DND-41 (cell line): ENCODE results near the gene CTNNA3.

Experiments used
- ATAC-seq: fragments of 200-7000 bp; cut with Tn5 transposase; 3 replicates; pipeline ENCODE4 v1.9.1; 2021; ENCODE audit warnings: low read depth; ENCODE audit not compliant: insufficient read depth
- DNase-seq: peaks from one replicate; pipeline ENCODE4 v3.0.0-alpha.2; 2020
- H2AFZ ChIP-seq: 2 replicates; pipeline ENCODE4 v1.6.0; 2012; ENCODE audit warnings: low read depth, low read length
- H3K27ac ChIP-seq: 2 replicates; pipeline ENCODE4 v1.5.1; 2012; ENCODE audit warnings: low read length, inconsistent platforms
- H3K27me3 ChIP-seq: fragments of 200-600 bp; sonication (generic); 2 replicates; pipeline ENCODE4 v1.6.0; 2012; ENCODE audit warnings: low read length, mild to moderate bottlenecking, inconsistent platforms; ENCODE audit not compliant: insufficient read depth, poor library complexity
- H3K36me3 ChIP-seq: 2 replicates; pipeline ENCODE4 v1.5.1; 2012; ENCODE audit warnings: low read length, inconsistent platforms; ENCODE audit not compliant: insufficient read depth
- H3K4me1 ChIP-seq: 2 replicates; pipeline ENCODE4 v1.5.1; 2012; ENCODE audit warnings: mild to moderate bottlenecking, low read length; ENCODE audit not compliant: insufficient read depth
- H3K4me2 ChIP-seq: 2 replicates; pipeline ENCODE4 v1.6.0; 2012; ENCODE audit warnings: mild to moderate bottlenecking, moderate library complexity, low read length, inconsistent platforms; ENCODE audit not compliant: insufficient read depth
- H3K4me3 ChIP-seq, 2 experiments: fragments of 200-600 bp in 1 of 2; shearing (Covaris generic) in 1 of 2; 2 replicates each; pipeline ENCODE4 v1.5.1; 2012 to 2016; ENCODE audit warnings: inconsistent platforms in 2 of 2, low read length in 2 of 2, mild to moderate bottlenecking in 2 of 2, low read depth in 1 of 2, moderate library complexity in 1 of 2
- H3K79me2 ChIP-seq: 2 replicates; pipeline ENCODE4 v1.6.0; 2012; ENCODE audit warnings: low read length, inconsistent platforms; ENCODE audit not compliant: insufficient read depth
- H3K9ac ChIP-seq: 2 replicates; pipeline ENCODE4 v1.6.0; 2012; ENCODE audit warnings: low read depth, mild to moderate bottlenecking, inconsistent platforms, low read length, moderate library complexity
- H3K9me3 ChIP-seq: 2 replicates; pipeline ENCODE4 v1.5.1; 2012; ENCODE audit warnings: low read length, moderate library complexity, mild to moderate bottlenecking, inconsistent platforms; ENCODE audit not compliant: insufficient read depth, severe bottlenecking
- H4K20me1 ChIP-seq: 2 replicates; pipeline ENCODE4 v1.6.0; 2012; ENCODE audit warnings: low read length; ENCODE audit not compliant: insufficient read depth
- EZH2 ChIP-seq: IDR thresholded peaks from 3 replicates; pipeline ENCODE4 v1.6.1; 2012; ENCODE audit warnings: borderline replicate concordance, low read depth, mild to moderate bottlenecking, moderate library complexity, low read length, inconsistent platforms; ENCODE audit not compliant: severe bottlenecking
- TF ChIP-seq, protein P1 (sequence below): IDR thresholded peaks from 2 replicates; pipeline ENCODE4 v1.5.1; 2012; ENCODE audit warnings: borderline replicate concordance, low read length, moderate library complexity, mild to moderate bottlenecking; ENCODE audit not compliant: poor library complexity, severe bottlenecking; ENCODE audit errors: extremely low read depth

Gene CTNNA3

DNA sequence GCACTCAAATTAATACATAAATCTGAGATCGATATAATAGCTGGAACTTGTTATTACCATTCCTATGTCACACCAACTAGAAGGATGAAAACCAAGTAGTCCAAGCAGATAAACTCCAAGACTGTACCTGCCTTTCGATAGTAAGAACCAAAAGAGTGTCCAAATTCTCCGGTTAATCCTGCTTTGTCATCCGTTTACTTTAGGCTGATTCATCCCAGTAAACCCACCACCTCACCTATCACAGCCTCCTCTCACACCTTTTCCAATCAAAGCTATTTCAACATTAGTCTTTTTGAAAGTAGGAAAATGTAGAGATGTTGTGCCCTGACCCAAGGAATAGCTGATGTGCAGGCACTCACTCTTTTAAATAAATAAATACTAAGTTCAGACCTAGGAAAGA lies 177.2 kb downstream of the CTNNA3 start:
- no peak for TF ChIP-seq EZH2
- TF ChIP-seq, protein P1, sequence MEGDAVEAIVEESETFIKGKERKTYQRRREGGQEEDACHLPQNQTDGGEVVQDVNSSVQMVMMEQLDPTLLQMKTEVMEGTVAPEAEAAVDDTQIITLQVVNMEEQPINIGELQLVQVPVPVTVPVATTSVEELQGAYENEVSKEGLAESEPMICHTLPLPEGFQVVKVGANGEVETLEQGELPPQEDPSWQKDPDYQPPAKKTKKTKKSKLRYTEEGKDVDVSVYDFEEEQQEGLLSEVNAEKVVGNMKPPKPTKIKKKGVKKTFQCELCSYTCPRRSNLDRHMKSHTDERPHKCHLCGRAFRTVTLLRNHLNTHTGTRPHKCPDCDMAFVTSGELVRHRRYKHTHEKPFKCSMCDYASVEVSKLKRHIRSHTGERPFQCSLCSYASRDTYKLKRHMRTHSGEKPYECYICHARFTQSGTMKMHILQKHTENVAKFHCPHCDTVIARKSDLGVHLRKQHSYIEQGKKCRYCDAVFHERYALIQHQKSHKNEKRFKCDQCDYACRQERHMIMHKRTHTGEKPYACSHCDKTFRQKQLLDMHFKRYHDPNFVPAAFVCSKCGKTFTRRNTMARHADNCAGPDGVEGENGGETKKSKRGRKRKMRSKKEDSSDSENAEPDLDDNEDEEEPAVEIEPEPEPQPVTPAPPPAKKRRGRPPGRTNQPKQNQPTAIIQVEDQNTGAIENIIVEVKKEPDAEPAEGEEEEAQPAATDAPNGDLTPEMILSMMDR = no peak
- no peaks in the 10 kb centered on the region for H3K36me3 ChIP-seq

GRCh38 chr10:67518043-67518442 lies 178.0 kb downstream of the CTNNA3 start:
- no peak overlapping the region for H3K27ac ChIP-seq
- ATAC-seq (no peak), DNase-seq (no peak)
- no peak overlapping the region for H3K4me2 ChIP-seq
- no peaks in the 10 kb centered on the region for H3K36me3 ChIP-seq
- H3K9me3 ChIP-seq = no peaks in the 10 kb centered on the region
- peaks cover 3% of the 10 kb centered on the region for H3K27me3 ChIP-seq
- no peak overlapping the region for H3K4me3 ChIP-seq
- H4K20me1 ChIP-seq = no peaks in the 10 kb centered on the region
- no peak for TF ChIP-seq EZH2
- TF ChIP-seq, protein P1 = no peak
- no peaks in the 10 kb centered on the region for H3K79me2 ChIP-seq
- H2AFZ ChIP-seq = no peak overlapping the region
- H3K9ac ChIP-seq = no peak overlapping the region
- H3K4me1 ChIP-seq = no peaks in the 10 kb centered on the region

More for the DNA sequence above, 177.2 kb downstream of the CTNNA3 start:
- H3K9me3 ChIP-seq = no peaks in the 10 kb centered on the region
- no peak for DNase-seq
- H3K79me2 ChIP-seq = no peaks in the 10 kb centered on the region
- no peak overlapping the region for H3K4me3 ChIP-seq
- H4K20me1 ChIP-seq = no peaks in the 10 kb centered on the region
- no peak overlapping the region for H3K27ac ChIP-seq
- peaks cover 3% of the 10 kb centered on the region for H3K27me3 ChIP-seq
- no peaks in the 10 kb centered on the region for H3K4me1 ChIP-seq
- ATAC-seq = no peak
- no peak overlapping the region for H3K9ac ChIP-seq
- H3K4me2 ChIP-seq = no peak overlapping the region
- H2AFZ ChIP-seq = no peak overlapping the region

DNA sequence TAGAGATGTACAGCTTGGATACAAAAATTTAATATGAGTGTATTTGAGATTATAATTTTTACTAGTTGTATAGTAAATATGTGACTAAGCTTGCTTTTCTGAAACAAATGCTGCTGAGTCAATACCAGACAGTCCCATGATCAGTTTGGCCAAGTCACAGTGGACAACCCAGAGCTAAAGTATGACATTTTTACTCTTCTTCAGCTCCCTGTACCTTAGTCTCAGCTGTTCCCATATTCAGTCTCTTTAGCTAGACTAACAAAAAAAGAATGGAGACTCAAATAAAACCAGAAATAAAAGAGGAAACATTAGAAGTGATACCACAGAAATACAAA lies 189.3 kb downstream of the CTNNA3 start:
- no peaks in the 10 kb centered on the region for H3K4me1 ChIP-seq
- DNase-seq (no peak), ATAC-seq (no peak)
- no peak overlapping the region for H3K27ac ChIP-seq
- no peaks in the 10 kb centered on the region for H3K79me2 ChIP-seq
- no peaks in the 10 kb centered on the region for H3K27me3 ChIP-seq
- H3K4me3 ChIP-seq = no peak overlapping the region
- H3K36me3 ChIP-seq = no peaks in the 10 kb centered on the region
- TF ChIP-seq EZH2 = no peak
- TF ChIP-seq, protein P1 = no peak
- no peak overlapping the region for H3K9ac ChIP-seq
- H2AFZ ChIP-seq = no peak overlapping the region
- H3K9me3 ChIP-seq = no peaks in the 10 kb centered on the region
- no peak overlapping the region for H3K4me2 ChIP-seq
- no peaks in the 10 kb centered on the region for H4K20me1 ChIP-seq
